Uterus (tissue), 4 donors: Measurements from ENCODE around the gene FKBP10. TPM values are rescaled to one million over a fixed set of nuclear protein-coding genes. Genes with fewer than 3 reads are reported as not detected.

Source experiments
- DNase-seq, 2 donors: peaks; one replicate each; pipeline ENCODE4 v3.0.0-alpha.2; 2019 to 2020
- H3K27ac ChIP-seq, 2 donors: fragments of 200-600 bp; sonication (generic); 1 replicate in 1 of 2; 2 replicates in 1 of 2; pipeline ENCODE4 v1.5.1; 2016 to 2018
- H3K27me3 ChIP-seq, 2 donors: fragments of 200-600 bp; sonication (generic); one replicate each; pipeline ENCODE4 v1.5.1; 2018 to 2019; ENCODE audit warnings: control low read depth in 1 of 2
- H3K36me3 ChIP-seq, 2 donors: fragments of 200-600 bp; sonication (generic); one replicate each; pipeline ENCODE4 v1.5.1; 2019; ENCODE audit warnings: control low read depth in 1 of 2
- H3K4me1 ChIP-seq, 2 donors: fragments of 200-600 bp; sonication (generic); one replicate each; pipeline ENCODE4 v1.5.1; 2018 to 2019; ENCODE audit warnings: control low read depth in 1 of 2
- H3K4me3 ChIP-seq, 2 donors: fragments of 200-600 bp; sonication (generic); 1 replicate in 1 of 2; 2 replicates in 1 of 2; pipeline ENCODE4 v1.5.1; 2018 to 2019; ENCODE audit warnings: mild to moderate bottlenecking in 1 of 2
- H3K9me3 ChIP-seq, 2 donors: fragments of 200-600 bp; sonication (generic); one replicate each; pipeline ENCODE4 v1.5.1; 2019; ENCODE audit warnings: control low read depth in 1 of 2
- POLR2A ChIP-seq, 2 donors: fragments of 450-650 bp; IDR thresholded peaks; one replicate each; pipeline ENCODE4 v1.6.1; 2016; ENCODE audit warnings: antibody characterized with exemption in 2 of 2, mild to moderate bottlenecking in 1 of 2, moderate library complexity in 1 of 2
- intact Hi-C: fragments of 100-400 bp; cut with DNase I; formaldehyde crosslinking; loops from one replicate; pipeline ENCODE4 v1.15.1; 2023; ENCODE audit warnings: low total_unique reads
- small RNA-seq: library from RNA; depleted of rRNA; stranded (forward); fragments of <200 nt; gene quantifications from one replicate; pipeline ENCODE3, GENCODE V24; 2016
- total RNA-seq, 4 donors: library from RNA; depleted of rRNA in 3 of 4; stranded (reverse); fragments of >200 nt in 3 of 4; gene quantifications; one replicate each; pipeline versions ENCODE4 v1.1.0 to v1.2.4, GENCODE V29; 2014 to 2023
- TF ChIP-seq, protein P1 (sequence below), 4 experiments: fragments of 200-600 bp in 2 of 4; fragments of 450-650 bp in 2 of 4; sonication (generic) in 2 of 4; IDR thresholded peaks; one replicate each; pipeline ENCODE4 v1.5.1; 2016 to 2019; ENCODE audit warnings: antibody characterized with exemption in 4 of 4, mild to moderate bottlenecking in 2 of 4, moderate library complexity in 1 of 4
- donor health status: DM: yes; HTN: yes; CAD: no.

The FKBP10 gene
- total RNA-seq, 4 donors from 2014 or later, result 22.9 to 226 (median 89.5) TPM

DNA sequence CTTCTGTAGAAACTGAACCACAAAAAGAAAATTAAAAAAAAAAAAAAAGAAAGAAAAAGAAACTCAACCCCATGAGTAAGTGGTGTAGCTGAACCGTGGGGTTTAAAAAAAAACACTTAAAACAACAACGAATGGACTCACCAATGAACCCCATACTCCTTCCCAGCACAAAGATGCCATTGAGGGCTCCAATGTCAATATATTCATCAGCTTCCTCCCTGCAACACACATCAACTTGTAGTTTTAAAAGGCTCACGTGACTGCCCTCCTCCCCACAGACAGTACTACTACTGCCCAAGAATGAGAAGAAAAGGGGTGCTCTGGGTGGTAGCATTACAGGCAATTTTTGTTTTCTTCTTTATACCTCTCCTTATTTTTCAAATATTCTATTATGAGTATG lies 55.8 kb downstream of the FKBP10 start:
- H3K9me3 ChIP-seq, result no peaks in the 10 kb centered on the region
- no peak overlapping the region for H3K27ac ChIP-seq
- no peak for DNase-seq
- intact Hi-C loops, result no loop called here
- no peak overlapping the region for H3K4me3 ChIP-seq
- peaks cover 6% of the 10 kb centered on the region in 2 donors for H3K4me1 ChIP-seq
- TF ChIP-seq, protein P1, sequence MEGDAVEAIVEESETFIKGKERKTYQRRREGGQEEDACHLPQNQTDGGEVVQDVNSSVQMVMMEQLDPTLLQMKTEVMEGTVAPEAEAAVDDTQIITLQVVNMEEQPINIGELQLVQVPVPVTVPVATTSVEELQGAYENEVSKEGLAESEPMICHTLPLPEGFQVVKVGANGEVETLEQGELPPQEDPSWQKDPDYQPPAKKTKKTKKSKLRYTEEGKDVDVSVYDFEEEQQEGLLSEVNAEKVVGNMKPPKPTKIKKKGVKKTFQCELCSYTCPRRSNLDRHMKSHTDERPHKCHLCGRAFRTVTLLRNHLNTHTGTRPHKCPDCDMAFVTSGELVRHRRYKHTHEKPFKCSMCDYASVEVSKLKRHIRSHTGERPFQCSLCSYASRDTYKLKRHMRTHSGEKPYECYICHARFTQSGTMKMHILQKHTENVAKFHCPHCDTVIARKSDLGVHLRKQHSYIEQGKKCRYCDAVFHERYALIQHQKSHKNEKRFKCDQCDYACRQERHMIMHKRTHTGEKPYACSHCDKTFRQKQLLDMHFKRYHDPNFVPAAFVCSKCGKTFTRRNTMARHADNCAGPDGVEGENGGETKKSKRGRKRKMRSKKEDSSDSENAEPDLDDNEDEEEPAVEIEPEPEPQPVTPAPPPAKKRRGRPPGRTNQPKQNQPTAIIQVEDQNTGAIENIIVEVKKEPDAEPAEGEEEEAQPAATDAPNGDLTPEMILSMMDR (IDR thresholded peaks at IDR 0.05), result no peak
- TF ChIP-seq POLR2A (IDR thresholded peaks at IDR 0.05), result no peak
- no peaks in the 10 kb centered on the region for H3K36me3 ChIP-seq
- no peaks in the 10 kb centered on the region for H3K27me3 ChIP-seq

- no peak for DNase-seq
- TF ChIP-seq, protein P1 (IDR thresholded peaks at IDR 0.05), result no peak
- TF ChIP-seq POLR2A (IDR thresholded peaks at IDR 0.05), result no peak
- H3K36me3 ChIP-seq, result no peaks in the 10 kb centered on the region
- no peaks in the 10 kb centered on the region for H3K4me1 ChIP-seq
- no peak overlapping the region for H3K4me3 ChIP-seq
- no peaks in the 10 kb centered on the region for H3K9me3 ChIP-seq
- intact Hi-C loops, result no loop called here
- no peaks in the 10 kb centered on the region for H3K27me3 ChIP-seq
- H3K27ac ChIP-seq, result no peak overlapping the region
These were observed 56.6 kb downstream of the FKBP10 start for GRCh38 chr17:41869426-41869825.

- H3K27me3 ChIP-seq, result no peaks in the 10 kb centered on the region
- no peak overlapping the region for H3K4me3 ChIP-seq
- intact Hi-C loops, result no loop called here
- no peak for DNase-seq
- H3K27ac ChIP-seq, result no peak overlapping the region
- TF ChIP-seq, protein P1 (IDR thresholded peaks at IDR 0.05), result no peak
- no peak for TF ChIP-seq POLR2A (IDR thresholded peaks at IDR 0.05)
- H3K9me3 ChIP-seq, result no peaks in the 10 kb centered on the region
- H3K36me3 ChIP-seq, result no peaks in the 10 kb centered on the region
- H3K4me1 ChIP-seq, result no peaks in the 10 kb centered on the region
These were observed 57.3 kb downstream of the FKBP10 start for GRCh38 chr17:41870097-41870496.

DNA sequence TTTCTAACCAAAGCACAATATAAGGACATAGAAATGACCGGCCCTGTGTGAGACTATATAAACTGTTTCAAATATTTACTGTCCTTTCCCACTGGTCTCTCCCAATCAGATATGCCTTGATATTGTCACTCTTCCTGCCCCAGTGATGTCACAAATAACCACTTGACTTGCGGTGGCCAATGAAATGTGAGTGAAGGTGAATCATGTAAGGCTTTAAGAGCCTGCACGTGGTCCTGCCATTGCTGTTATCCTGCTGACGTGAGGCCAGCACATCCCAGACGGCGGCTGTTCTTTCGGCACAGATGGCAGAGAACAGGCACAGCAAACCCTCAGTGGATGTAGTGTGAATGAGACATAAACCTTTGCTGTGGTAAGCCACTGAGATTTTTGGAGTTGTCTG lies 57.8 kb downstream of the FKBP10 start:
- Histone ChIP-seq H3K36me3 (no peaks in the 10 kb centered on the region), H3K9me3 (no peaks in the 10 kb centered on the region), H3K27ac (no peak overlapping the region), H3K4me1 (no peaks in the 10 kb centered on the region), H3K27me3 (no peaks in the 10 kb centered on the region), H3K4me3 (no peak overlapping the region)
- intact Hi-C loops, result no loop called here
- DNase-seq, result no peak
- no peak for TF ChIP-seq POLR2A (IDR thresholded peaks at IDR 0.05)
- TF ChIP-seq, protein P1 (IDR thresholded peaks at IDR 0.05), result no peak

DNA sequence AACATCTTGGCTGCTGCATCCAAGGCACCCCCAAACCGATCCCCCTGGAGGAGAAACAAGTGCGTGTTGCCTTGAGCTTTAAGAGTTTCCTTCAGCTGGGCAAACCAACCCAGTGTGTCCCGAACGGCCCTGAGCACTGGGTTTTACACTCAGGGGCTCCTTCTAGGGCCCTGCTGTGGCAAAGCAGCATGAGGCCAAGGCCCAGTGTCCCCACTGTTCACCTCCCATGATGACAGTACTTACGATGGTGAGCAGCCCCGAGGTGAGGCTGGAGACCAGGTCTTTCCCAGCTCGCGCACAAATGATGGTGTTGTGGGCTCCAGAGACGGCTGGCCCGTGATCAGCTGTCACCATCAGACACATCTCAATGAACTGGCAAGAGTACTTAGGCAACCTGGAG lies 59.0 kb downstream of the FKBP10 start:
- TF ChIP-seq POLR2A (IDR thresholded peaks at IDR 0.05), result no peak
- TF ChIP-seq, protein P1 (IDR thresholded peaks at IDR 0.05), result no peak
- Histone ChIP-seq H3K4me1 (no peaks in the 10 kb centered on the region), H3K36me3 (no peaks in the 10 kb centered on the region), H3K27me3 (no peaks in the 10 kb centered on the region), H3K9me3 (no peaks in the 10 kb centered on the region), H3K4me3 (no peak overlapping the region), H3K27ac (no peak overlapping the region)
- intact Hi-C loops, result no loop called here
- no peak for DNase-seq

Small RNAs within 50 kb of the gene (small RNA-seq; reads per million reads assigned to genes)
- not detected for gene AC125257.2

Other genes starting within 250 kb of the FKBP10 start
- gene KRT9, start 240.9 kb upstream of the FKBP10 start, total RNA-seq, result under 1 TPM in 1 of 4 donors, not detected in 3; 0.21 TPM
- under 1 TPM in 2 of 4 donors, not detected in 2; 0.52 to 0.90 TPM for gene KRT14, start 226.1 kb upstream of the FKBP10 start, total RNA-seq
- not detected for gene KRT16, start 200.2 kb upstream of the FKBP10 start, total RNA-seq
- gene KRT17, start 188.4 kb upstream of the FKBP10 start, total RNA-seq, result 10 to 100 TPM in 1 of 4 donors, under 1 TPM in 1, not detected in 2; 0.70 to 12.6 TPM
- 100 to 1,000 TPM in 3 of 4 donors, 10 to 100 TPM in 1; 83.5 to 796 (median 199) TPM for gene EIF1, start 124.1 kb upstream of the FKBP10 start, total RNA-seq
- gene GAST, start 100.7 kb upstream of the FKBP10 start, total RNA-seq, result not detected
- 1 to 10 TPM in 1 of 4 donors, not detected in 3; 2.2 TPM for gene HAP1, start 78.4 kb upstream of the FKBP10 start, total RNA-seq
- 100 to 1,000 TPM in 1 of 4 donors, 10 to 100 TPM in 3; 49.1 to 110 (median 70.0) TPM for gene JUP, start 26.3 kb upstream of the FKBP10 start, total RNA-seq
- gene P3H4, start 1.1 kb upstream of the FKBP10 start, total RNA-seq, result 10 to 100 TPM in 3 of 4 donors, 1 to 10 TPM in 1; 10.0 to 67.0 (median 35.1) TPM
- 10 to 100 TPM; 32.5 to 77.9 (median 68.1) TPM for gene NT5C3B, start 23.2 kb downstream of the FKBP10 start, total RNA-seq
- gene KLHL10, start 24.8 kb downstream of the FKBP10 start, total RNA-seq, result 1 to 10 TPM in 1 of 4 donors, under 1 TPM in 1, not detected in 2; 0.70 to 1.2 TPM
- gene KLHL11, start 52.4 kb downstream of the FKBP10 start, total RNA-seq, result 10 to 100 TPM; 19.7 to 73.3 (median 38.5) TPM
- gene ACLY, start 105.9 kb downstream of the FKBP10 start, total RNA-seq, result 100 to 1,000 TPM in 1 of 4 donors, 10 to 100 TPM in 3; 30.0 to 108 (median 67.3) TPM
- gene ODAD4, start 117.6 kb downstream of the FKBP10 start, total RNA-seq, result 1 to 10 TPM in 3 of 4 donors, not detected in 1; 1.8 to 3.2 (median 3.2) TPM
- gene CNP, start 153.8 kb downstream of the FKBP10 start, total RNA-seq, result 10 to 100 TPM; 10.2 to 74.7 (median 40.2) TPM
- 100 to 1,000 TPM in 1 of 4 donors, 10 to 100 TPM in 3; 25.1 to 107 (median 53.1) TPM for gene DNAJC7, start 204.4 kb downstream of the FKBP10 start, total RNA-seq
- gene NKIRAS2, start 207.1 kb downstream of the FKBP10 start, total RNA-seq, result 10 to 100 TPM in 3 of 4 donors, 1 to 10 TPM in 1; 2.4 to 35.4 (median 26.8) TPM
- gene C17orf113, start 237.6 kb downstream of the FKBP10 start, total RNA-seq, result 1 to 10 TPM in 2 of 4 donors, under 1 TPM in 1, not detected in 1; 0.77 to 3.3 (median 2.1) TPM